Measurements from ENCODE around the gene B4GALT2. TPM values are rescaled to one million over a fixed set of nuclear protein-coding genes. Genes with fewer than 3 reads are reported as not detected.

The B4GALT2 gene
- total RNA-seq, 4 donors from 2014 or later: 21.4 to 51.4 (median 41.0) TPM

DNA sequence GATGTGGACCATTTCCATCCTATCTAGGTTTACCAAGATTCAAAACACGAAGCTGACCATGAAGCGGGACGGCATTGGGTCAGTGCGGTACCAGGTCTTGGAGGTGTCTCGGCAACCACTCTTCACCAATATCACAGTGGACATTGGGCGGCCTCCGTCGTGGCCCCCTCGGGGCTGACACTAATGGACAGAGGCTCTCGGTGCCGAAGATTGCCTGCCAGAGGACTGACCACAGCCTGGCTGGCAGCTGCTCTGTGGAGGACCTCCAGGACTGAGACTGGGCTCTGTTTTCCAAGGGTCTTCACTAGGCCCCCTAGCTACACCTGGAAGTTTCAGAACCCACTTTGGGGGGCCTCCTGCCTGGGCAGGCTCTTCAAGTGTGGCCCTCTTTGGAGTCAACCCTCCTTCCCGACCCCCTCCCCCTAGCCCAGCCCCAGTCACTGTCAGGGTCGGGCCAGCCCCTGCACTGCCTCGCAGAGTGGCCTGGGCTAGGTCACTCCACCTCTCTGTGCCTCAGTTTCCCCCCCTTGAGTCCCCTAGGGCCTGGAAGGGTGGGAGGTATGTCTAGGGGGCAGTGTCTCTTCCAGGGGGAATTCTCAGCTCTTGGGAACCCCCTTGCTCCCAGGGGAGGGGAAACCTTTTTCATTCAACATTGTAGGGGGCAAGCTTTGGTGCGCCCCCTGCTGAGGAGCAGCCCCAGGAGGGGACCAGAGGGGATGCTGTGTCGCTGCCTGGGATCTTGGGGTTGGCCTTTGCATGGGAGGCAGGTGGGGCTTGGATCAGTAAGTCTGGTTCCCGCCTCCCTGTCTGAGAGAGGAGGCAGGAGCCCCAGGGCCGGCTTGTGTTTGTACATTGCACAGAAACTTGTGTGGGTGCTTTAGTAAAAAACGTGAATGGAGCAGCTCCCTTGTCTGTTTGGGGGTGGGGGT is 11.5 kb downstream of the B4GALT2 start:
- peak overlapping the region; percentile 71 for H3K27ac ChIP-seq
- no peaks in the 10 kb centered on the region for H3K27me3 ChIP-seq
- no peak for DNase-seq (ENCODE audit: low spot score in 2 of 2)
- peak overlapping the region; percentile 63 for H3K4me3 ChIP-seq
- H3K4me1 ChIP-seq: peaks cover 19% of the 10 kb centered on the region
- H3K9me3 ChIP-seq: no peaks in the 10 kb centered on the region
- WGBS: 65% methylated on average over 13 of the region's 19 CpGs
- TF ChIP-seq POLR2A (IDR thresholded peaks at IDR 0.05): no peak
- TF ChIP-seq, protein P1, sequence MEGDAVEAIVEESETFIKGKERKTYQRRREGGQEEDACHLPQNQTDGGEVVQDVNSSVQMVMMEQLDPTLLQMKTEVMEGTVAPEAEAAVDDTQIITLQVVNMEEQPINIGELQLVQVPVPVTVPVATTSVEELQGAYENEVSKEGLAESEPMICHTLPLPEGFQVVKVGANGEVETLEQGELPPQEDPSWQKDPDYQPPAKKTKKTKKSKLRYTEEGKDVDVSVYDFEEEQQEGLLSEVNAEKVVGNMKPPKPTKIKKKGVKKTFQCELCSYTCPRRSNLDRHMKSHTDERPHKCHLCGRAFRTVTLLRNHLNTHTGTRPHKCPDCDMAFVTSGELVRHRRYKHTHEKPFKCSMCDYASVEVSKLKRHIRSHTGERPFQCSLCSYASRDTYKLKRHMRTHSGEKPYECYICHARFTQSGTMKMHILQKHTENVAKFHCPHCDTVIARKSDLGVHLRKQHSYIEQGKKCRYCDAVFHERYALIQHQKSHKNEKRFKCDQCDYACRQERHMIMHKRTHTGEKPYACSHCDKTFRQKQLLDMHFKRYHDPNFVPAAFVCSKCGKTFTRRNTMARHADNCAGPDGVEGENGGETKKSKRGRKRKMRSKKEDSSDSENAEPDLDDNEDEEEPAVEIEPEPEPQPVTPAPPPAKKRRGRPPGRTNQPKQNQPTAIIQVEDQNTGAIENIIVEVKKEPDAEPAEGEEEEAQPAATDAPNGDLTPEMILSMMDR (IDR thresholded peaks at IDR 0.05): no peak
- no peak for TF ChIP-seq POLR2AphosphoS5 (IDR thresholded peaks at IDR 0.05)
- TF ChIP-seq EP300 (IDR thresholded peaks at IDR 0.05): no peak
- H3K36me3 ChIP-seq: peaks cover 11% of the 10 kb centered on the region

DNA sequence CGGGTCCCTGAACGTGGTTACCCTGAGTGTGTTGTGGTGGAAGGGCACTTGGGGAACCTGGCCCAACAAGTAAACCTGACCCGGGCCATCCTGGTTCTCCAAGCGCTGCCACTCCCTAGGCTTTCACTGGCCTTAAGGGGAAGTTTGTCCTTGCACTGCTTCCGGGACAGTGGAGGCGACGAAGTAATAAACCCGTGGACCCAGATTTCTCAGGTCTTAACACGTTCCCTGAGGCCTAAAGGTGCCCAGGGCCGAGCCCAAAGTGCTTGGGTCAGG is 12.1 kb downstream of the B4GALT2 start:
- TF ChIP-seq POLR2AphosphoS5 (IDR thresholded peaks at IDR 0.05): no peak
- no peak for TF ChIP-seq POLR2A (IDR thresholded peaks at IDR 0.05)
- Histone ChIP-seq H3K36me3 (peaks cover 5% of the 10 kb centered on the region), H3K4me3 (peak overlapping the region; percentile 63), H3K9me3 (no peaks in the 10 kb centered on the region), H3K27ac (peak overlapping the region; percentile 71), H3K4me1 (peaks cover 19% of the 10 kb centered on the region), H3K27me3 (no peaks in the 10 kb centered on the region)
- DNase-seq (ENCODE audit: low spot score in 2 of 2): no peak
- 0% methylated on average over 7 of the region's 10 CpGs for WGBS

DNA sequence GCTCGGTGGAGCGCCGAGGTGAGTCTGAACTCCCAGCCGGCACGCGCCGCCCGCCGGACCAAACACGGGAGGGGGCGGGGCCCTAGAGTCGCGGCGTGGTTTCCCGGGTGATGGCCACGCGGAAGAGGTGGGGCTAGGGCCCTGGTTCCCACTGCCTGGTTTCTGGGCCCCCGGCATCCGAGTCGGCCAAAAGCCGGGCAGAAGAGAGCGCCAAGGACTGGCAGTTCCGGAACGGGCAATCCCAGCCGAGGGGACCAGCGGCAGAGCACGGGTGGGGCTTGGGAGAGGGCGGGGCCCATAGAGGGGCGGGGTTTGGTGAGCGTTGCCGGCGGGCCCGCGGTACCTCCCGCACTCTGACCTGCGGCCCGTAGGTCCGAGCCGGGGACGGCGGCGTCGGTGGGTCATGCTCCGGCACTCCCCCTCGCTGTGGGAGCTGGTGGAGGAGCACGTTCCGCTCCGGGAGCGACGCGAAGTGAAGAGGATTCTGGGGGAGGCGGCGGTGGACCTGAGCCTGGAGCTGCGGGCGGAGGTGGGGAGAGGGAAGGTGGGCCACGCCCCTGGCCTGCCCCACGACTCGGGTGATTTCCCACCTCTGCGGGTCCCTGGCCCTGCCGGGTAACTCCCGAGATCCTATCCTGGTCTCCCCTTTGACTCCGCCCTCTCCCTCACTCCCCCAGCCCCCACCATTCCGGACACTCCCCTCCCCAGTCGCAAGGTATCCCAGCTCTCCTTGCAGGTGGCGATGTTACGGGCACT is 12.6 kb downstream of the B4GALT2 start, which contains the start of gene CCDC24:
Gene CCDC24 (plus strand): TSS at position 124 of the 756 bp plus-strand sequence. CDS start 280 bp downstream, at position 404.
- 2% methylated on average over 28 of the region's 66 CpGs for WGBS
- no peak for TF ChIP-seq EP300 (IDR thresholded peaks at IDR 0.05)
- TF ChIP-seq POLR2AphosphoS5 (IDR thresholded peaks at IDR 0.05): no peak
- TF ChIP-seq, protein P1 (IDR thresholded peaks at IDR 0.05): no peak
- TF ChIP-seq POLR2A (IDR thresholded peaks at IDR 0.05): no peak
- peak; percentile 90 for DNase-seq (ENCODE audit: low spot score in 2 of 2)
- Histone ChIP-seq H3K27ac (peak within 1 kb of the TSS; percentile 71), H3K4me3 (peak within 1 kb of the TSS; percentile 63), H3K4me1 (peaks cover 23% of the 10 kb centered on the region), H3K36me3 (peaks cover 2% of the 10 kb centered on the region), H3K9me3 (no peaks in the 10 kb centered on the region), H3K27me3 (no peaks in the 10 kb centered on the region)

DNA sequence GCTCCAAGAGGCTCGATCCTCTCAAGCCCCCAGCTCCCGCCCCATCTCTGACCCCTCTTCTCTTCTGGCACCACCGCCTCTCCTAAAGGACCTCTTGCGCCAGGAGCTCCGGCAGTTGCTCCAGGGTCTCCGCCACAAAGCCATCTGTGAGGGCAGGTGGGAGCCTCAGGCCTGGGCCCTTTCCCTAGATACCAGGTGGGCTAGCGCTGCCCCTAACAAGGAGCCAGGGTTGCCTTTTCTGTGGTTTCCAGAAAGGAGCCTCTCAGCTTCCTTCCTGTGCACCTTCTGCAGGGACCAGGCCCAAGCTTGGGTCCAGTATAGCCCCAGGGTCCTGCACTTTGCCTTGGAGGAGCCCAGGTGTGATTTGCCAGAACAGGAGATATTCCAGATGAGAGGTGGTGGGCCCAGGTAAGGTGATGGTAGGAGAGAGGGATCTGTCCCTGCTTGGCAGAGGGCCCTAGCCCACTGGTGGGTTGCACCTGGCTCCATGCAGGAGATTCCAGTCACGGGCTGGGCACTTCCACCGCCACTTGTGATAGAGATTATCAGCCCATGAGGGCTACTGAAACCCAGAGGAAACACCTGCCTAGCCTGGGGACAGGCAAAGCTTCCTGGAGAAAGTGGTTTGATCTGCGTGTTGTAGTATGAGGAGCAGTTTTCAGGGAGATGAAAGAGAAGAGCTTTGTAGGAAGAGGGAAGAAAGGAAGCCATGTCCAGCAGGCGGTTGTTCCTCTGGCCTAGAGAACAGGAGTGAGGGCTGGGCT is 13.4 kb downstream of the B4GALT2 start:
- TF ChIP-seq POLR2AphosphoS5 (IDR thresholded peaks at IDR 0.05) (no peak), EP300 (IDR thresholded peaks at IDR 0.05) (no peak), POLR2A (IDR thresholded peaks at IDR 0.05) (no peak)
- TF ChIP-seq, protein P1 (IDR thresholded peaks at IDR 0.05): no peak
- H3K4me1 ChIP-seq: peaks cover 25% of the 10 kb centered on the region
- peak overlapping the region; percentile 71 for H3K27ac ChIP-seq
- no peaks in the 10 kb centered on the region for H3K27me3 ChIP-seq
- peak in 1 of 2 donors; percentile 79 for DNase-seq (ENCODE audit: low spot score in 2 of 2)
- peak overlapping the region; percentile 63 for H3K4me3 ChIP-seq
- 44% methylated on average over 11 of the region's 11 CpGs for WGBS
- H3K36me3 ChIP-seq: no peaks in the 10 kb centered on the region
- H3K9me3 ChIP-seq: no peaks in the 10 kb centered on the region

DNA sequence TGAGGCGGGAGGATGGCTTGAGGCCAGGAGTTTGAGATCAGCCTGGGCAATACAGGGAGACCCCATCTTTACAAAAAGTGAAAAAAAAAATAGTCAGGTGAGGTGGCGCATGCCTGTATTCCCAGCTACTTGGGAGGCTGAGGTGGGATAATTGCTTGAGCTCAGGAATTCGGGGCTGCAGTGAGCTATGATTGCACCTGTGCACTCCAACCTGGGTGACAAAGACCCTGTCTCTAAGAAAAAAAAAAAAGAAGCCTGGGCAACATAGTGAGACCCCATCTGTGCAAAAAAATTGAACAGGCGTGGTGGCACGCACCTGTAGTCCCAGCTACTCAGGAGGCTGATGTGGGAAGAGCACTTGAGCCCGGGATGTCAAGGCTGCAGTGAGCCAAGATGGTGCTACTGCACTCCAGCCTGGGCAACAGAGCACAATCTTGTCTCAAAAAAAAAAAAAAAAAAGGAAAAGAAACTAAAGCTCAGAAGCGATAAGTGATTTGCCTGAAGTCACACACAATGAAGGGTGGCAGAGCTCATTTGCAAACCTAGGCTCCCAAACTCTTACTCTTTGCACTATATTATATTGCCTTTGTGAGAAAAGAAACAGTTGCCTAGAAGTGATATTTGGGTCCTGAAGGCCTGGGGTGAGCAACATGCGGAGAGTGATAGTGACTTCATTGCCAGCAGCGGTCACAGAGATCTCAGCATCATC is 14.3 kb downstream of the B4GALT2 start:
- WGBS: 91% methylated on average over 9 of the region's 9 CpGs
- no peak overlapping the region for H3K27ac ChIP-seq
- DNase-seq (ENCODE audit: low spot score in 2 of 2): no peak
- peaks cover 25% of the 10 kb centered on the region for H3K4me1 ChIP-seq
- no peak for TF ChIP-seq POLR2A (IDR thresholded peaks at IDR 0.05)
- TF ChIP-seq POLR2AphosphoS5 (IDR thresholded peaks at IDR 0.05): no peak
- TF ChIP-seq, protein P1 (IDR thresholded peaks at IDR 0.05): no peak
- TF ChIP-seq EP300 (IDR thresholded peaks at IDR 0.05): no peak
- no peaks in the 10 kb centered on the region for H3K27me3 ChIP-seq
- H3K4me3 ChIP-seq: no peak overlapping the region
- H3K36me3 ChIP-seq: no peaks in the 10 kb centered on the region
- H3K9me3 ChIP-seq: no peaks in the 10 kb centered on the region
